Measurements from ENCODE around the gene DDR1.

GRCh38 chr6:30844118-30844535 is 40.2 kb upstream of the DDR1 start:
- TF ChIP-seq CTCF (IDR thresholded peaks at IDR 0.05) (no peak), POLR2AphosphoS5 (IDR thresholded peaks at IDR 0.05) (no peak)
